Measurements from ENCODE around the gene DNAI1. TPM values are rescaled to one million over a fixed set of nuclear protein-coding genes. Genes with fewer than 3 reads are reported as not detected.

Gene DNAI1
- total RNA-seq, 6 experiments from 2014 or later: not detected

DNA sequence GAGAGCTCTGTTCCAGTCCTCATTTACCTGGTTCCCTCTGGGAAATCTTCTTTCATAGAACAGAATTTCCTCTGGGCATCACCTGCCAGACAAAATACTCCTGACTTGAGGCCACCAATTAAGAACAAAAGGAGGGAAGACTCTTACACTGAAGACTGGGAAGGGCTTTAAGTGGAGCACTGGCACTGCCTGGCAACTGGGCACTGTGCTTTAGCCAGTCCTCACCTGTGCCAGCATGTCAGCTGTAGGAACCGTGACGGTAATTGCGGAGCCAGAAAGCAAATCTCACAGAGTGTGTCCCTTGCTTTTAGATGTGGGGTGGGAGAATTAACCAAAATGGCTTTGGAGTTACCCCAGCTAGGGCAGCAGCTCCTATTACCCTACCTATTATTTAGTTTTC lies 40.9 kb upstream of the DNAI1 start:
- Histone ChIP-seq H3K36me3 (no peaks in the 10 kb centered on the region), H3K27me3 (no peaks in the 10 kb centered on the region), H3K9me3 (no peaks in the 10 kb centered on the region), H3K27ac (no peak overlapping the region), H3K4me3 (no peak overlapping the region), H3K4me1 (no peaks in the 10 kb centered on the region)
- DNase-seq (no peak), ATAC-seq (no peak)
- WGBS (ENCODE audit: insufficient coverage, low coverage, low lambda C conversion rate, missing lambda C conversion rate): 100% methylated on average over 3 of the region's 3 CpGs
- TF ChIP-seq, protein P1, sequence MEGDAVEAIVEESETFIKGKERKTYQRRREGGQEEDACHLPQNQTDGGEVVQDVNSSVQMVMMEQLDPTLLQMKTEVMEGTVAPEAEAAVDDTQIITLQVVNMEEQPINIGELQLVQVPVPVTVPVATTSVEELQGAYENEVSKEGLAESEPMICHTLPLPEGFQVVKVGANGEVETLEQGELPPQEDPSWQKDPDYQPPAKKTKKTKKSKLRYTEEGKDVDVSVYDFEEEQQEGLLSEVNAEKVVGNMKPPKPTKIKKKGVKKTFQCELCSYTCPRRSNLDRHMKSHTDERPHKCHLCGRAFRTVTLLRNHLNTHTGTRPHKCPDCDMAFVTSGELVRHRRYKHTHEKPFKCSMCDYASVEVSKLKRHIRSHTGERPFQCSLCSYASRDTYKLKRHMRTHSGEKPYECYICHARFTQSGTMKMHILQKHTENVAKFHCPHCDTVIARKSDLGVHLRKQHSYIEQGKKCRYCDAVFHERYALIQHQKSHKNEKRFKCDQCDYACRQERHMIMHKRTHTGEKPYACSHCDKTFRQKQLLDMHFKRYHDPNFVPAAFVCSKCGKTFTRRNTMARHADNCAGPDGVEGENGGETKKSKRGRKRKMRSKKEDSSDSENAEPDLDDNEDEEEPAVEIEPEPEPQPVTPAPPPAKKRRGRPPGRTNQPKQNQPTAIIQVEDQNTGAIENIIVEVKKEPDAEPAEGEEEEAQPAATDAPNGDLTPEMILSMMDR (IDR thresholded peaks at IDR 0.05): no peak
- TF ChIP-seq POLR2A (IDR thresholded peaks at IDR 0.05): no peak
- intact Hi-C loops (cut with DNase I): no loop called here

DNA sequence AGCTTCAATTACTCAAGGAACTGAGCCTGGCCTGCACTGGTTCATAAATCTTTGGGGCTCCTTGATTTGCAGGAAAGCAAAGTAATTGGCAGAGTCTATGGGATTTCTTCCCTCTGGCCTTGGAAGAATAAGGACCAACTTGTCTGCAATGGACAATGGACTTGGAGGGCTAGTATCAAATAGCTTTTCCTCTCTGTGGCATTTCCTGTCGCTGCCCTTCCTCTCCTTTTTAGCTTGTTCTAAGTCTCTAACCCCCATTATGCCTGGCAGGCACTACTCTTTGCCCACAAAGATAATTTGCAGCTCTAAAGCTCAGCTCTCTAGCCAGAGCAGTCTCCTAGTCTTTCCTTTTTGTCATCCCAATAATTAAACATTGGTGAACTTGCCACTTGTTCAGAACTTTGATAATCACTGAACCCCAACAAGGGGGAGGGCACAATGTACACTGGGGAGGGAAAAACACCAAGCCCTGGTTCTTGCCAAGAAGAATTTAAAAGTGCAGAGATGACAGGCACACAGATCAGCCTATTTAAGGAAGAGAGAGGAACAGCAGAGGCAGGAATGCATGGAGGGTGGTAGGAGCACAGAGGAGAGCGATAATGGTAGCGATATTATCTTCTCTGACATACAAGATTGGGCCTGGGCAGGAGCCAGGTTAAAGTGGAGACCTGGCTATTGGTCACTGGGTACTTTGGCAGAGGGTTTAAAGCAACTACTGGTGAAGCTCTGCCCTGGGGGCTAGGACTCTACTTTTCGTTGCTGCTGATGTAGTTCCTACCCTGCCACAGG lies 38.7 kb upstream of the DNAI1 start:
- TF ChIP-seq, protein P1 (IDR thresholded peaks at IDR 0.05): no peak
- no peak for TF ChIP-seq POLR2A (IDR thresholded peaks at IDR 0.05)
- no peak overlapping the region for H3K27ac ChIP-seq
- WGBS (ENCODE audit: insufficient coverage, low coverage, low lambda C conversion rate, missing lambda C conversion rate): 88% methylated on average over 4 of the region's 4 CpGs
- H3K9me3 ChIP-seq: no peaks in the 10 kb centered on the region
- intact Hi-C loops (cut with DNase I): no loop called here
- no peaks in the 10 kb centered on the region for H3K36me3 ChIP-seq
- H3K4me1 ChIP-seq: no peaks in the 10 kb centered on the region
- no peaks in the 10 kb centered on the region for H3K27me3 ChIP-seq
- DNase-seq (no peak), ATAC-seq (no peak)
- H3K4me3 ChIP-seq: no peak overlapping the region

DNA sequence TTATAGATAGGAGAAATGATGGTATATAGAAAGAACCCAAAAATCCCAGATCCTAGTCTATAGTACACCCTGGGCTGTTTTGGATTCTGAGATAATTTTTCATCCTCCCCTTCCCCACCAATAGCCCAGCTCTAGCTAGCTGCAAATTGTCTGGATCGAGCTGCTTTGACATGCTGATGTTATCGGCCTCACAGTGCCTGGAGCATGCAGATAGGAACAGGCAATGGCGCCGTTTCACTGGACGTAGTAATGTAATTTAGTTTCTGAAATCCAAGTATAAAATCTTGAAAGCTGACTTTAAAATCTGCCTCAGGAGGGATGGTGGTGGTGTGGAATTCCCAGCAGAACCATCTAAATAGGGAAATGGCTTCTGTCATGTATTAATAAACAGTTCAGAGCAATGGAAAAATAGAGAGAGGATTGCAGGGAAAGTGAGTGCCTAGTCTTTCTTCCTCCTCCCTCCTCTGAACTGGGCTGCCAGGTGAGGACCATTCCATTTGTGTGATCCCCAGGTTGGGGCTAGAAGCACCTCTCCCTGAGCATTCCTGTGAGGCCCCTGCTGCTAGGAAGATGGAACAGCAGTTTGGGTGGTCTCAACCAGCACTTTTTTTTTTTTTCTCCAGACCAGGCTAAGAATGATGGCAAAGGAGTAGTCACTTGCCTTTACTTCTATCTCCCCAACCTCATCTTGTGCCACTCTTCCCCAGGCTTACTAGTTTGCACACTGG lies 32.1 kb upstream of the DNAI1 start:
- intact Hi-C loops (cut with DNase I): no loop called here
- H3K4me1 ChIP-seq: peaks cover 0 to 37% (median 18%) of the 10 kb centered on the region in 4 donors
- 92% methylated on average over 4 of the region's 5 CpGs for WGBS (ENCODE audit: insufficient coverage, low coverage, low lambda C conversion rate, missing lambda C conversion rate)

DNA sequence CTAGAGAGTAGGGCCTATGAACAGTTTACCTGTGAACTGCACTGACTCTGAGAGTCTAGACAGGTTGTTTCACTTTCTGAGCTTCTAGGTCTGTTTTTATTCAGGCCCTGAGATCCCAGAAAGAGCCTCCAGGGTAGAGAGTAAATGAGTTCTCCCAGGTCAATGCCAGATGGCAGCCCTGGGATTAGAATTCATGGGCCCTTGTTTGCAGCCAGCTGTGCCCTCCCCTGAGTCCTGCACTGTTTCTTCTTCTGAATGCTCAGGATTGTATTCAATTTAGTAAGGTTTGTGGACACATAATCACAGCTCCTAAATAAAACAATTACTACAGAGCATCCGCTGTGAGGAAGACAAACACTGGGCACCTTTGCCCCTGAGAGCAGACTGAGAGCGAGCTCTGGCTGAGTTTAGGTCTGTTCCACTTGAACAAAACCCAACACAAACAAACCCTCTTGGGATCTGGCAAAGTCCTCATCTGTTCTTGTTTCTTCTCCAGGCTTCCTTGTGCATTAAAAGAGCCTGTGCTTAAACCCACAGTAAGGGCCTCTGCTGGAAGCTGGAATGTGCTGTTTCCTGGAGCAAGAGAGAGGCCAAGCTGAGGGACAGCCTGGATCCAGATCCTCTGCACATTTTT lies 30.2 kb upstream of the DNAI1 start:
- Histone ChIP-seq H3K9me3 (no peaks in the 10 kb centered on the region), H3K36me3 (no peaks in the 10 kb centered on the region), H3K27me3 (no peaks in the 10 kb centered on the region), H3K4me3 (no peak overlapping the region), H3K4me1 (peaks cover 0 to 37% (median 18%) of the 10 kb centered on the region in 4 donors), H3K27ac (peak overlapping the region in 2 of 3 donors; percentile 41 to 45)
- intact Hi-C loops (cut with DNase I): no loop called here
- DNase-seq: peak; percentile 49 to 84 (median 72)
- 26% methylated on average over 2 of the region's 2 CpGs for WGBS (ENCODE audit: insufficient coverage, low coverage, low lambda C conversion rate, missing lambda C conversion rate)
- ATAC-seq: peak; percentile 94 to 95 (median 94)
- TF ChIP-seq, protein P1 (IDR thresholded peaks at IDR 0.05): no peak
- no peak for TF ChIP-seq POLR2A (IDR thresholded peaks at IDR 0.05)

More for the DNA sequence above, 32.1 kb upstream of the DNAI1 start:
- Histone ChIP-seq H3K9me3 (no peaks in the 10 kb centered on the region), H3K27ac (no peak overlapping the region), H3K27me3 (no peaks in the 10 kb centered on the region), H3K36me3 (no peaks in the 10 kb centered on the region), H3K4me3 (no peak overlapping the region)
- ATAC-seq (no peak), DNase-seq (no peak)
- TF ChIP-seq POLR2A (IDR thresholded peaks at IDR 0.05): no peak
